LNCAP (cell line): Measurements from ENCODE around the gene BCL7C.

Experiments used
- CTCF ChIP-seq: fragments of 450-650 bp; IDR thresholded peaks from 2 replicates; pipeline ENCODE4 v1.5.1; 2017; ENCODE audit warnings: mild to moderate bottlenecking

BCL7C gene

DNA sequence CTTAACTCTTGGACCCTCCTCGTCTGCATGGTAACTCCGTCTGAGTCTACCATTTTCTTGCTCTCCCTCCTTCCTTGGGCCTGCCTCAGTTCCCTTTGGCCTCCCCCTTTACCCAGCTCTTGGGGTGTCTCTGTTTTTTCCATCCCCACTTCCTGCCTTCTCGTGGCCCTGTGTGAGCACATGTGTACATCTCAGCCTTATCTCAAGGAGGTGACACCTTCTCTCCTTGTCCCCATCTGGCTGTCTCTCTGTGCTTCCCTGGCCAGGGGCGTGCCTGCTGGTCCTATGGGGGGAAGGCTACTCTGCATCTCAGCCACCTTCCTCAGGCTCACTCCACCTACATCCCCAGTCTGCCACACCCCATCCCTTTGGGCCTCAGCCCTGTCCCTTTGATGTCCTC is 9.1 kb upstream of the BCL7C start:
- TF ChIP-seq CTCF, result no peak

DNA sequence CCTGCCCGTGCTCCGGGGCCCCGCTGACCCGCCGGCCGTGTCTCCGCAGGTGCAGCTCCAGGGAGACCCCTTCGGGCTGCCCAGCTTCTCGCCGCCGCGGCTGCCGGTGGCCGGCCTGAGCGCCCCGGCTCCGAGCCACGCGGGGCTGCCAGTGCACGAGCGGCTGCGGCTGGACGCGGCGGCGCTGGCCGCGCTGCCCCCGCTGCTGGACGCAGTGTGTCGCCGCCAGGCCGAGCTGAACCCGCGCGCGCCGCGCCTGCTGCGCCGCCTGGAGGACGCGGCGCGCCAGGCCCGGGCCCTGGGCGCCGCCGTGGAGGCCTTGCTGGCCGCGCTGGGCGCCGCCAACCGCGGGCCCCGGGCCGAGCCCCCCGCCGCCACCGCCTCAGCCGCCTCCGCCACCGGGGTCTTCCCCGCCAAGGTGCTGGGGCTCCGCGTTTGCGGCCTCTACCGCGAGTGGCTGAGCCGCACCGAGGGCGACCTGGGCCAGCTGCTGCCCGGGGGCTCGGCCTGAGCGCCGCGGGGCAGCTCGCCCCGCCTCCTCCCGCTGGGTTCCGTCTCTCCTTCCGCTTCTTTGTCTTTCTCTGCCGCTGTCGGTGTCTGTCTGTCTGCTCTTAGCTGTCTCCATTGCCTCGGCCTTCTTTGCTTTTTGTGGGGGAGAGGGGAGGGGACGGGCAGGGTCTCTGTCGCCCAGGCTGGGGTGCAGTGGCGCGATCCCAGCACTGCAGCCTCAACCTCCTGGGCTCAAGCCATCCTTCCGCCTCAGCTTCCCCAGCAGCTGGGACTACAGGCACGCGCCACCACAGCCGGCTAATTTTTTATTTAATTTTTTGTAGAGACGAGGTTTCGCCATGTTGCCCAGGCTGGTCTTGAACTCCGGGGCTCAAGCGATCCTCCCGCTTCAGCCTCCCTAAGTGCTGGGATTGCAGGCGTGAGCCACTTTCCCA is 8.4 kb upstream of the BCL7C start:
- TF ChIP-seq CTCF, result peak; percentile 75

DNA sequence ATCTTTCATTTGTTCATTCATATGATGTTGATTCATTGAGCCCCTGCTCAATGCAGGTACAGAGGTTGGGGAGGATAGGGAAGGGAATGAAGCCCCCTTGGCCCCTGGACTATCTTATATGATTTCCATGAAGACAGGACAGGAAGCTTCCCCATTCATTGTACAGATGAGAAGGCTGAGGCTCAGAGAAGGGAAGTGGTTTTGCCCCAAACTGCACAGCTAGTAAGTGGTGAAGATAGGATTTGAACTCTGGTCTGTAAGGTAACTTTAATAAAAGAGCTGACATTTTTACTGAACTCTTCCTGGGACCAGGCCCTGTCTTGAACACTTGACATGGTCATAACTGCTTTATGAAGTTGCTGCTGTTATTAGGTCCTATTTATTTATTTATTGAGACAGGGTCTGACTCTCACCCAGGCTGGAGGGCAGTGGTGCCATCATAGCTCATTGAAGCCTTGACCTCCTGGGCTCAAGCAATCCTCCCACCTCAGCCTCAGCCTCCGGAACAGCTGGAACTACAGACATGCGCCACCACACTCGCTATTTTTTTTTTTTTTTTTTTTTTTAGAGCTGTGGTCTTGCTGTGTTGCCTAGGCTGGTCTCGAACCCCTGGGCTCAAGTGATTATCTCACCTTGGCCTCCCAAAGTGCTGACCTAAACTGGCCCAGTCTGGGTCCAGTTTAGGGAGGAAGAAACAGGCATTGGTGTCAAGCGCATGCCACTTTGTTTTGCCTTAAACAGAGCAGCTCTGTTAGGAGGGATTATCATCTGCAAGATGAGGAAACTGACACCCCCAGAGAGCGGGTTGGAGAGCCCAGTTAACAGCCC is 7.5 kb upstream of the BCL7C start:
- TF ChIP-seq CTCF, result no peak

DNA sequence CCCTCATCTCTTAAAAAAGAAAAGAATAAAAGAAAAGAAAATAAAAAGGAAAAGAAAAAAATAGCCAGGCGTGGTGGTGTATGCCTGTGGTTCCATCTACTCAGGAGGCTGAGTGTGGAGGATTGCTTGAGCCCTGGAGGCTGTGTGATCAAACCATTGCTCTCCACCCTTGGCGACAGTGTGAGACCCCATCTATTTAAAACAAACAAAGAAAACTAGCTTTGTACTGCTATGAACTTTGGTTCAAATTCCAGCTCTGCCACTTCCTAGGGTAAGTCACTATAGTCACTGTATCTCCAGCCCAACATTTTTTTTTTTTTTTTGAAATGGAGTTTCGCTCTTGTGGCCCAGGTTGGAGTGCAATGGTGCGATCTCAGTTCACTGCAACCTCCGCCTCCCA is 6.7 kb upstream of the BCL7C start:
- no peak for TF ChIP-seq CTCF

DNA sequence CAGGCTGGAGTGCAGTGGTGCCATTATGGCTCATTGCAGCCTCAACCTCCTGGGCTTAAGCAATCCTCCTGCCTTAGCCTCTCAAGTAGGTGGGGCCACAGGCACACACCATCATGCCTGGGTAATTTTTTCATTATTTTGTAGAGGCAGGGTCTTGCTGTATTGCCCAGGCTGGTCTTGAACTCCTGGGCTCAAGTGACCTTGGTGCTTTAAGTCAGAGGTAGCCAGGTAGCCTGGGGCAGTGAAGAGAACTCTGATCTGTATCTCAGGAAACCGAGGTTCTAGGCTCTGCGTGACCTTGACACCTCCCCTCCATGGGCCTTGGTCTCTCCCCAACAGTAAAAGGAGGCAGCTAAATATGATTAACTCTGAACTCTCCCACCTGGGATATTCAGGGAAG is 5.9 kb upstream of the BCL7C start:
- TF ChIP-seq CTCF, result no peak

GRCh38 chr16:30896889-30897733 is 3.2 kb upstream of the BCL7C start:
- no peak for TF ChIP-seq CTCF

DNA sequence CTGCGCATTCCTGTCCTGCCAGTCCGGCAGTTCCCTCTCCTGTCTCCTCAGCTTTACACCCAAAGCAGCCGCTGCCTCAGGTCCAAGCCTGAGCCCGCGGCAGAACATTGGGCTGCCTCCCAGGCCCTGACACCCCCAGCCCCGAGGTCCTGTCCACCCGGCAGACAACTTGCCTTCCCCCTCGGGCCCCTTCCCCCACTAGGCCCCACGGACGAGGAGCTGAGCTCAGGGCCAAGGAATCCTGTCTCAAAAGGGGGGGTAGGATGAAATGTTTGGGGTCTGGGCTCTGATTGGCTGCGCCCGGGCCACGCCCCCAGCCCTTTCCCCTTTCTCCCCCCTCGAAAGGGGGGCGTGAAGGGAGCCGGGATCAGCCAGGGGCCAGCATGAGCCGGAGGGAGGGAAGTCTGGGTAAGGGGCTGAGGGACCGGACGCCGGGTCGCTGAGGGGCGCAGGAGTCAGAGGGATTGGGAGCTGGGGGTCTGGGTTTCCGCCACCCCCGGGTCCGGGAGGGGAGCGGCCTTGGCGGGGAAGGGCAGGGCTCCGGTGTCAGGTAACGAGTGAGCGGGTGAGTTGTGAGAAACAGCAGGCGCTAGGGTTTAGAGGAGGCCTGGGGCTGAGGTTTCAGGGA is 2.5 kb upstream of the BCL7C start, which contains the start of gene CTF1:
CTF1 (plus strand) TSS at position 354 of the 628 bp plus-strand sequence; CDS start at position 384, 30 bp downstream.
- no peak for TF ChIP-seq CTCF
